ENCODE measurements around the gene BMAL1. TPM values are rescaled to one million over a fixed set of nuclear protein-coding genes. Genes with fewer than 3 reads are reported as not detected.

BMAL1 gene
- total RNA-seq, 5 donors from 2014 or later (not counting 1 experiment from before 2014, with no cell fraction given): 67.9 to 99.2 (median 72.1) TPM

GRCh38 chr11:13286279-13286821 lies 8.8 kb downstream of the BMAL1 start:
- H3K27me3 Mint-ChIP-seq: no peaks in the 10 kb centered on the region
- WGBS (ENCODE audit: insufficient coverage): 67% methylated on average over 1 of the region's 2 CpGs
- DNase-seq (no peak), ATAC-seq (replicated peaks in 1 of 4) (no peak)
- H3K4me1 Mint-ChIP-seq: peaks cover 87 to 93% (median 91%) of the 10 kb centered on the region in 3 donors
- H3K9me3 ChIP-seq: no peaks in the 10 kb centered on the region
- H3K4me3 Mint-ChIP-seq: no peak overlapping the region
- POLR2A ChIA-PET: interaction anchor here in 1 of 2 donors (0.6 to 1.2 kb wide), 3 partner anchors 15 to 28 kb away, joined by 3 read pairs; no protein-coding TSS in a partner anchor
- no peaks in the 10 kb centered on the region for H3K9me3 Mint-ChIP-seq
- H3K36me3 Mint-ChIP-seq: peaks cover 23% of the 10 kb centered on the region
- H3K36me3 ChIP-seq (ENCODE audit: control insufficient read depth in 2 of 2, extremely low read depth in 1 of 2, insufficient read depth in 1 of 2, low read length in 1 of 2): peaks cover 0 to 7% of the 10 kb centered on the region in 2 donors
- H3K27me3 ChIP-seq (replicated peaks in 1 of 2; ENCODE audit: control insufficient read depth in 2 of 2, extremely low read depth in 1 of 2, insufficient read depth in 2 of 2, low read length in 1 of 2): no peaks in the 10 kb centered on the region
- no peak overlapping the region for H3K4me3 ChIP-seq (ENCODE audit: control insufficient read depth in 1 of 2, extremely low read depth in 1 of 2, low read length in 1 of 2)
- H3K4me1 ChIP-seq (ENCODE audit: control insufficient read depth in 1 of 2, extremely low read depth in 1 of 2, insufficient read depth in 2 of 2, low read length in 2 of 2): peaks cover 3 to 37% of the 10 kb centered on the region in 2 experiments
- peak overlapping the region in 1 of 2 donors; percentile 53 for H3K27ac Mint-ChIP-seq
- CTCF ChIA-PET: interaction anchor here in 1 of 2 donors (0.6 to 1.1 kb wide), 2 partner anchors 44 to 49 kb away, joined by 3 read pairs; no protein-coding TSS in a partner anchor
- no peak overlapping the region for H3K27ac ChIP-seq (ENCODE audit: low read length)

- Mint-ChIP-seq H3K9me3 (no peaks in the 10 kb centered on the region), H3K4me1 (peaks cover 85 to 93% (median 90%) of the 10 kb centered on the region in 3 donors), H3K27ac (peak overlapping the region in 1 of 2 donors; percentile 12), H3K36me3 (peaks cover 20% of the 10 kb centered on the region), H3K4me3 (peak overlapping the region in 1 of 3 donors; percentile 7), H3K27me3 (no peaks in the 10 kb centered on the region)
- DNase-seq (peak in 2 of 35 experiments; percentile 24 to 36), ATAC-seq (replicated peaks in 1 of 4) (peak; percentile 33 to 79 (median 44))
- CTCF ChIA-PET: interaction anchor here in 1 of 2 donors (1.1 kb wide), 1 partner anchor 48 kb away, joined by 3 read pairs; no protein-coding TSS in a partner anchor
- Histone ChIP-seq H3K27me3 (replicated peaks in 1 of 2; ENCODE audit: control insufficient read depth in 2 of 2, extremely low read depth in 1 of 2, insufficient read depth in 2 of 2, low read length in 1 of 2) (no peaks in the 10 kb centered on the region), H3K36me3 (ENCODE audit: control insufficient read depth in 2 of 2, extremely low read depth in 1 of 2, insufficient read depth in 1 of 2, low read length in 1 of 2) (peaks cover 0 to 5% of the 10 kb centered on the region in 2 donors), H3K4me1 (ENCODE audit: control insufficient read depth in 1 of 2, extremely low read depth in 1 of 2, insufficient read depth in 2 of 2, low read length in 2 of 2) (peaks cover 3 to 30% of the 10 kb centered on the region in 2 experiments), H3K4me3 (ENCODE audit: control insufficient read depth in 1 of 2, extremely low read depth in 1 of 2, low read length in 1 of 2) (no peak overlapping the region), H3K9me3 (no peaks in the 10 kb centered on the region), H3K27ac (ENCODE audit: low read length) (no peak overlapping the region)
- POLR2A ChIA-PET: interaction anchor here in 1 of 2 donors (0.6 to 1.2 kb wide), 3 partner anchors 14 to 28 kb away, joined by 3 read pairs; no protein-coding TSS in a partner anchor
- WGBS (ENCODE audit: insufficient coverage): no CpG with 5 or more reads among the region's 3 CpGs
Measured at GRCh38 chr11:13287036-13287435, 9.4 kb downstream of the BMAL1 start.

- H3K36me3 Mint-ChIP-seq: peaks cover 20% of the 10 kb centered on the region
- no peak overlapping the region for H3K4me3 Mint-ChIP-seq
- ChIA-PET CTCF (interaction anchor here in 1 of 2 donors (1.1 kb wide), 1 partner anchor 48 kb away, joined by 3 read pairs; no protein-coding TSS in a partner anchor), POLR2A (interaction anchor here in 1 of 2 donors (0.8 kb wide), 1 partner anchor 11 kb away, joined by 8 read pairs; no protein-coding TSS in a partner anchor)
- H3K4me3 ChIP-seq (ENCODE audit: control insufficient read depth in 1 of 2, extremely low read depth in 1 of 2, low read length in 1 of 2): no peak overlapping the region
- H3K4me1 Mint-ChIP-seq: peaks cover 82 to 91% (median 87%) of the 10 kb centered on the region in 3 donors
- no peak for DNase-seq
- H3K9me3 Mint-ChIP-seq: no peaks in the 10 kb centered on the region
- peak overlapping the region in 1 of 2 donors; percentile 2 for H3K27ac Mint-ChIP-seq
- no peaks in the 10 kb centered on the region for H3K27me3 Mint-ChIP-seq
- H3K27me3 ChIP-seq (replicated peaks in 1 of 2; ENCODE audit: control insufficient read depth in 2 of 2, extremely low read depth in 1 of 2, insufficient read depth in 2 of 2, low read length in 1 of 2): no peaks in the 10 kb centered on the region
- H3K9me3 ChIP-seq: no peaks in the 10 kb centered on the region
- H3K27ac ChIP-seq (ENCODE audit: low read length): no peak overlapping the region
- peaks cover 0 to 2% of the 10 kb centered on the region in 2 donors for H3K36me3 ChIP-seq (ENCODE audit: control insufficient read depth in 2 of 2, extremely low read depth in 1 of 2, insufficient read depth in 1 of 2, low read length in 1 of 2)
- WGBS (ENCODE audit: insufficient coverage): 67% methylated on average over 1 of the region's 1 CpG
- ATAC-seq (replicated peaks in 1 of 4): no peak
- H3K4me1 ChIP-seq (ENCODE audit: control insufficient read depth in 1 of 2, extremely low read depth in 1 of 2, insufficient read depth in 2 of 2, low read length in 2 of 2): peaks cover 3 to 29% of the 10 kb centered on the region in 2 experiments
Measured at GRCh38 chr11:13287681-13288080, 10.1 kb downstream of the BMAL1 start.

- H3K9me3 ChIP-seq: no peaks in the 10 kb centered on the region
- H3K27me3 Mint-ChIP-seq: no peaks in the 10 kb centered on the region
- WGBS (ENCODE audit: insufficient coverage): 90% methylated on average over 3 of the region's 3 CpGs
- DNase-seq (no peak), ATAC-seq (replicated peaks in 1 of 4) (no peak)
- no peak overlapping the region for H3K4me3 ChIP-seq (ENCODE audit: control insufficient read depth in 1 of 2, extremely low read depth in 1 of 2, low read length in 1 of 2)
- H3K27ac Mint-ChIP-seq: peak overlapping the region in 1 of 2 donors; percentile 46
- H3K4me1 ChIP-seq (ENCODE audit: control insufficient read depth in 1 of 2, extremely low read depth in 1 of 2, insufficient read depth in 2 of 2, low read length in 2 of 2): peaks cover 3 to 33% of the 10 kb centered on the region in 2 experiments
- H3K9me3 Mint-ChIP-seq: no peaks in the 10 kb centered on the region
- H3K27me3 ChIP-seq (replicated peaks in 1 of 2; ENCODE audit: control insufficient read depth in 2 of 2, extremely low read depth in 1 of 2, insufficient read depth in 2 of 2, low read length in 1 of 2): no peaks in the 10 kb centered on the region
- peaks cover 20% of the 10 kb centered on the region for H3K36me3 Mint-ChIP-seq
- no peak overlapping the region for H3K4me3 Mint-ChIP-seq
- ChIA-PET CTCF (interaction anchor here in 1 of 2 donors (0.6 kb wide), 2 partner anchors 16 to 1201 kb away, joined by 3 to 6 read pairs; no protein-coding TSS in a partner anchor), POLR2A (interaction anchor here in 1 of 2 donors (0.8 kb wide), 1 partner anchor 12 kb away, joined by 8 read pairs; no protein-coding TSS in a partner anchor)
- H3K27ac ChIP-seq (ENCODE audit: low read length): no peak overlapping the region
- H3K4me1 Mint-ChIP-seq: peaks cover 82 to 91% (median 87%) of the 10 kb centered on the region in 3 donors
- H3K36me3 ChIP-seq (ENCODE audit: control insufficient read depth in 2 of 2, extremely low read depth in 1 of 2, insufficient read depth in 1 of 2, low read length in 1 of 2): peaks cover 0 to 2% of the 10 kb centered on the region in 2 donors
Measured at GRCh38 chr11:13288375-13289029, 10.9 kb downstream of the BMAL1 start.

- no peaks in the 10 kb centered on the region for H3K9me3 Mint-ChIP-seq
- ChIA-PET POLR2A (no interaction called here), CTCF (interaction anchor here in 1 of 2 donors (0.6 kb wide), 1 partner anchor 50 kb away, joined by 3 read pairs; no protein-coding TSS in a partner anchor)
- Histone ChIP-seq H3K4me1 (ENCODE audit: control insufficient read depth in 1 of 2, extremely low read depth in 1 of 2, insufficient read depth in 2 of 2, low read length in 2 of 2) (peaks cover 3 to 32% of the 10 kb centered on the region in 2 experiments), H3K4me3 (ENCODE audit: control insufficient read depth in 1 of 2, extremely low read depth in 1 of 2, low read length in 1 of 2) (no peak overlapping the region), H3K27me3 (replicated peaks in 1 of 2; ENCODE audit: control insufficient read depth in 2 of 2, extremely low read depth in 1 of 2, insufficient read depth in 2 of 2, low read length in 1 of 2) (no peaks in the 10 kb centered on the region), H3K36me3 (ENCODE audit: control insufficient read depth in 2 of 2, extremely low read depth in 1 of 2, insufficient read depth in 1 of 2, low read length in 1 of 2) (peaks cover 0 to 2% of the 10 kb centered on the region in 2 donors), H3K9me3 (no peaks in the 10 kb centered on the region), H3K27ac (ENCODE audit: low read length) (no peak overlapping the region)
- no CpG with 5 or more reads among the region's 1 CpG for WGBS (ENCODE audit: insufficient coverage)
- DNase-seq (no peak), ATAC-seq (replicated peaks in 1 of 4) (no peak)
- no peaks in the 10 kb centered on the region for H3K27me3 Mint-ChIP-seq
- no peak overlapping the region for H3K4me3 Mint-ChIP-seq
- H3K4me1 Mint-ChIP-seq: peaks cover 84 to 92% (median 91%) of the 10 kb centered on the region in 3 donors
- H3K36me3 Mint-ChIP-seq: peaks cover 20% of the 10 kb centered on the region
- no peak overlapping the region for H3K27ac Mint-ChIP-seq
Measured at GRCh38 chr11:13289081-13289480, 11.5 kb downstream of the BMAL1 start.
